HG03066 (cell line): ENCODE measurements around the gene MAD1L1.

Source experiments
- ATAC-seq: cut with Tn5 transposase; IDR thresholded peaks from one replicate; pipeline ENCODE4 v1.9.1; 2021; ENCODE audit warnings: low read depth; ENCODE audit not compliant: unreplicated experiment

Gene MAD1L1

GRCh38 chr7:2182461-2182860 is 50.3 kb downstream of the MAD1L1 start:
- no peak for ATAC-seq

DNA sequence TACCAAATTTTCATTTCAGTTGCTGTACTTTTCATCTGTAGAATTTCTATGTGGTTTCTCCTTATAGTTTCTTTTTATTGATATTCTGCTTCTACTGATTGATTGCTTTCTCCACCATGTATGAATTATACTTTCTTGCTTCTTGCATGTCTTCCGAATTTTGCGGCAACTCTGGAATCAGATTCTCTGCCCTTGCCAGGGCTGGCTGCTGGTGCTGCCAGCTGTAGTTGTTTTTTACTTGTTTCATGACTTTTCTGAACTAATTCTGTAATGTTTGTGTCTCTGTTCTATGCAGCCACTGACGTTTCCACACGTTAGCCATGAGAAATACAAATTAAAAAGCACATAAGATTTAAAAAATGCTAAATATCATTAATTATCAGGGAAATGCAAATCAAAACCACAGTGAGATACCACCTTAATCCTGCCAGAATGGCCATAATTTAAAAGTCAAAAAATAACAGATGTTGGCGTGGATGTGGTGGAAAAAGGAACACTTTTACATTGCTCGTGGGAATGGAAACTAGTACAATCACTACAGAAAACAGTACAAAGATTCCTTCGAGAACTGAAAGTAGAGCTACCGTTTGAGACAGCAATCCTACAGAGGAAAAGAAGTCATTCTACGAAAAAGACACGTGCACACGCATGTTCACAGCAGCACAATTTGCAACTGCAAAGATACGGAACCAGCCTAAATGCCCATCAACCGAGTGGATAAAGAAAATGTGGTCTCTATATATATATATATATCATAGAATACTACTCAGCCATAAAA is 51.5 kb downstream of the MAD1L1 start:
- no peak for ATAC-seq

- no peak for ATAC-seq
Measured at GRCh38 chr7:2180081-2180480, 52.7 kb downstream of the MAD1L1 start.

DNA sequence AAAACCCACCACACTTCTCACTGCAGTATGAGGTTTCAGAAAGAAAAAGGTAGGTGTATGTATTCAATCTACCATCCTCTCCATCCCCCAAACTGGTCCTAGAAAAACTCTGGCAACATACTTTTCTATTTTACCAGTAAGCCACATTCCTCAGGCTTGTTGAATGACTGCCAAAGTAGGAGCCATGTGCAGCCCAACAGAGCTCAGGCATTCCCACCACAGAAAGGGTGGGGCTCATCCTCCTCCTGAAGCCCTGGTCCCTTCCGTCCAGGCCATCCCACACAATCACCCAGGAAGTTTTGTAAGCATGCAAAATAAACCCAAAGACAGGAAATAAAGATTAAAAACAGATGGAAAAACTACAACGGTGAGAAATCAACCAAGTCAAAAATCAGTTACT is 57.2 kb downstream of the MAD1L1 start:
- no peak for ATAC-seq

DNA sequence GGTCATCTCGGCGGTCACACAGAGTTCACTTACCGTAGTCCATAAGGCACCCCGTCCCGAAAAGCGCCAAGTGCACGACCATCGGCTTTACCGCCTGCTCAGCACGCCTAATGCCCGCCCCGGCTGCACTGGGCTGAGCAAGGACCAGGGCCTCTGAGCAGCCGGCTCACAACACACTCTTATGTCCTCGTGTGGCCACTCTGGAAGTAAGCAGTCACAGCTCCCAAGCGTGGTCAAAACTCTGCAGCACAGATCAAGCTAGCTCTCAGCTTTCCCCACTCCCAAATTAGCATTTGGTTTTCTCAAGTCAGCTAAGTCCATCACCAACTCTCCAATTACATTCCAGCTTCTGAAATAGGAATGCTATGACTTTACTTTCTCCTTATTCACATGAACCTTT is 57.7 kb downstream of the MAD1L1 start:
- no peak for ATAC-seq

DNA sequence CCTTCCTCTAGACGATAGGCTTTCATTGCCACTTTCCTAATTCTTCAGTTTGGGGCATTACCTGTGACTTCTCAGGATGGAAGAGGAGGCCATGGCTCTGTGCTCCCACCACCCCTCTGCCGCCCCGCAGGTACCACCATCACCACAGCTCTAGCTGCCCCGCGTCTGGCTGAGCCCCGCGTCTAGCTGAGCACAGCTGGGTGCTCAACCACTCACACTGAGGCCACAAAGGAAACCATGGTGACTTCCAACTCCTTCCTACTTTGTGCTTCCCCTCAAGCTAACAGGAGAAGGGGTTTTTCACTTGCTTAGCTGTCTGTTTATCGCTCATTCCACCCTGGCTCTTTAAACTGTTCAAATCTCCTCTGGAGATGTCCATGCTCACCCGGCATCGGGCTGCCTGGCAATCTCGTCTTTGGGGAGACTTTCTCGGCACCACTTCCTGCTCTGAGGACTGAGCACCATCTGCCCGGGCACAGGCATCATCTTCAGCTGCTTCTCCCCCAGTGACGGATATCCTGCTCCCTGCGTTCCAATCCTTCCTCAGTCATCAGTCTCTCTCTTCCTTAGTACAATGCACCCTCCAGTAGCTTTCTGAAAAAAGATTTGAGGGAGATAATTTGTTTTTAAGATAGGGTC is 59.4 kb downstream of the MAD1L1 start:
- no peak for ATAC-seq

DNA sequence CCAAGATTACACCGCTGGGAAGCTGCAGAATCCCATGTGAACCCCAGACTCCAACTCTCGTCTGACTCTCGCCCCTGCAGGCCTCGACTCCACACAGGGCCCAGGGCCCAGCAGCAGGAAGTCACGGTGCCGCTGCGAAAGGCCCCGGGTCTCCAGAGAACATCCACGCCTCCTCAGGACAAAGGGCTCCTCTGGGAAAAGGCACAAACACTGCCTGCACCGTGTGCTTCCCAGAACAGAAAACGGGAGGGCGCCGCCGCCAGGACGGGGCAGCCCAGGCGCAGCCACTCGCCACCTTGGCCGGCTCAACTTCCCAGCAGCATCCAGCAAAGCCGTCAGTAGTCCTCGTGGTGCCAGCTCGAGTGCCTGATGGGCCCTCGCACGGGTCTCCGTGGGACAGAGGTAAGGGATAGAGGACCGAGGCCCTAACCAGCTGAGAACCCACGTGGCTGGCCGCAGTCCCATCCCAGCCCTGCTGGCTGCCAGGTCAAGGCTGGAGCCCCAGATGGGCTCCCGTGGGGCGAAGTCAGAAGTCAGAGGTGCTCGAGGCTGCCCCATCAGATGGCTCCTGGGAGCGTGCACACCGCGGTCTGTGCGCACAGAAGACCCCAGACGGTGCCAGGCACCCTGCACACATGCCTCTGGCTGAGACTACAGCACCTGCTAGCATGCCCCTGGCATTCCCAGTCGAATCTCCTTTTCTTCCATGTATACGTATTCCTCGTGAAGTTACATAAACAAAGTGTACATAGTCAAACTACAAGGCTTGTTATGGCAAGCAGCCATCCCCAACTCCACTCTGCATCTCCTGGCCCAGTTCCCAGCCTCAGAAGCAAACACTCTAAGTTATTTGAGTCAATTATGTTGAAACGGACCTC is 60.2 kb downstream of the MAD1L1 start:
- ATAC-seq = no peak

DNA sequence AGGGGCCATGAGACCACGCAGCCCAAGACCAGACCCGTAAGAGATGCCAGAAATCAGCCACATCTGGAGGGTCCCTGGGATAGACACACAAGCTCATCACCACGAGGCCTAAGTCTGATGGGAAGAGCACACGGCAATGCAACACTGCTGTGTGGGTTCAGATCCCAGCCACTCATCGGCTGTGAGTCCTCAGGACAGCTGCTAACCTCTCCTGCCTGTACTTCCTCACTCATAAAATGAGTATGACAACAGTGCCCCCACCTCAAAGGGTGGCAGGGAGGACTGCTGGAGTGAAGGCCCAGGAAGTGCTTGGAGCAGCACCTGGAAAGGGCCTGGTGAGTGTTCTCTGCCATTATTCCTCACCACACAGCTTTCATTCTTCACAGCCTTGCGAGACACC is 60.9 kb downstream of the MAD1L1 start:
- ATAC-seq = no peak

GRCh38 chr7:2170576-2171521 is 61.9 kb downstream of the MAD1L1 start:
- no peak for ATAC-seq

DNA sequence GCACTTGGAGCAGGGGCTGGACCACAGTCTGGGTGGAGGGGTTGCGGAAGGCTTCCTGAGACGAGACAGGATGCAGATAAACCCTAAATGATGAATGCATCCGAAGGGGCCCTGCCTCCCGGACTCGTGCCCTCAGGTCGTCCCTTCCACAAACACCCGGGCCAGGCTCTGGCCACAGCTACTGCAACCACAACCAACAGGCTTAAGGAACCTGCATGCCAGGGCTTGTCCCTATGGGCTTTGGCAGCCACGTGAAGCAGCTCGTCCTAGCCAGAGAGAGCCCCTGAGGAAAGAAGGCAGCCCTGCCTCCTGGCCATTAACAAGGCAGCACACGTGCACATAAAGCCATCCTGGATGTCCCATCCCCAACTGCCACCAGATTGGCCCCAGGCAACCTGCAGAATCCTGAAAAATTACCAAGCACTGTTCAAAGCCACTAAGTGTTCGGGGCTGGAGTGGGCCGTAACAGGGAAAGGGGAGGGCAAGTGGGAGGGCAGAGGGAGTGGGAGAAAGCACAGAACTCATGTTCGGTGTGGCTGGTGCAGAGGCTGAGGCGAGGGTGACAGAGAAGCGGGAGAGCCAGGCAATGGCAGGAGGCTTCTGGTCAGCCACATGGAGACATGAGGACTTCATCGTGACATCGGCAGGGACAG is 62.7 kb downstream of the MAD1L1 start:
- ATAC-seq = no peak

- no peak for ATAC-seq
Measured at GRCh38 chr7:2168615-2169311, 64.0 kb downstream of the MAD1L1 start.

DNA sequence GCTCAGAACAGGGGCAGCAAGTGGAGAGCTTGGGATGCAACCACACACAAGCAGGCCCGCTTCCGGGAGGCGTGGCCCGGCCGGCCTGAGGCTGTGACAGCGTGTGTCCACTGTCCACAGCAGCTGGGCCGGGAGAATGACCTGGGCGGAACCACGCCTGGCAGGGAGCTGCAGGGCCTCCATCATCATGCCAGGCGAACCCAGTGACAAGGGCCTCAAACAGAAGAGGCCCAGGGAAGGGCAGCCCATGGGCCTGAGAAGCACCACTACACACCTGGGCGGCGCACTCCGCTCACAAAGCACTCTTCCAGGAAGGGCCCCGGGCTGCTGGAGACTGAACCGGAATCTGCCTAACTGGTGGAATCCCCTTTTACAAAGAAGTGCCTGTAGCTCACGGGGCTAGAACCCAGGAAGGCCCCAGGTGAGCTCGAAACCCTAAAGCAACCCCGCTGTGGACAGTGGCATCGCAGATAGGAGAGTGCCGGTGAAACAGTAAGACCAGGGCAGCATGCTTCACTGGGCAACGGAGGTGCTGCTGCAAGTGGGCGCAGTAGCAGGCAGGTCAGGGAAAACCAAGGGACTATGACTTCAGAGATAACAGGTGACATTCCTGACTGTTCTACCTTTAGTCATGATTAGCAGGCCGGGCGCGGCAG is 66.0 kb downstream of the MAD1L1 start:
- no peak for ATAC-seq

- ATAC-seq = peak; percentile 92
Measured at GRCh38 chr7:2165610-2166594, 66.8 kb downstream of the MAD1L1 start.

- ATAC-seq = no peak
Measured at GRCh38 chr7:2165239-2165609, 67.5 kb downstream of the MAD1L1 start.

- ATAC-seq = no peak
Measured at GRCh38 chr7:2164646-2165045, 68.1 kb downstream of the MAD1L1 start.

GRCh38 chr7:2163600-2164555 is 68.9 kb downstream of the MAD1L1 start:
- no peak for ATAC-seq
